Pancreas (tissue), 10 donors: Measurements from ENCODE around the gene ELP4. TPM values are rescaled to one million over a fixed set of nuclear protein-coding genes. Genes with fewer than 3 reads are reported as not detected.

Experiments used
- ATAC-seq, 4 donors: fragments of 200-7000 bp; cut with Tn5 transposase; one replicate each; pipeline versions ENCODE4 v1.8.0 to v1.9.1; 2020; ENCODE audit warnings: mild to moderate bottlenecking in 4 of 4, moderate library complexity in 4 of 4
- DNase-seq, 6 donors: peaks; one replicate each; pipeline ENCODE4 v3.0.0-alpha.2; 2020
- FAIRE-seq: peaks from 2 replicates; lab custom pipeline; 2012; peaks lifted over from hg19 to GRCh38; lab: Jason Lieb, UNC
- H3K27ac ChIP-seq, 4 donors: fragments of 200-600 bp; sonication (generic); 1 replicate in 3 of 4; 2 replicates in 1 of 4; pipeline versions ENCODE4 v1.5.0 to v1.8.0; 2020
- H3K27me3 ChIP-seq, 4 donors: fragments of 200-600 bp; one replicate each; pipeline ENCODE4 v1.8.0; 2021
- H3K36me3 ChIP-seq, 3 donors: fragments of 200-600 bp; sonication (generic) in 1 of 3; one replicate each; pipeline versions ENCODE4 v1.5.0 to v1.8.0; 2020 to 2021
- H3K4me1 ChIP-seq, 3 donors: fragments of 200-600 bp; one replicate each; pipeline ENCODE4 v1.8.0; 2021
- H3K4me3 ChIP-seq, 4 donors: fragments of 200-600 bp; sonication (generic) in 2 of 4; one replicate each; pipeline versions ENCODE4 v1.5.0 to v1.8.0; 2020 to 2021
- H3K9me3 ChIP-seq, 4 donors: fragments of 200-600 bp; one replicate each; pipeline ENCODE4 v1.8.0; 2021
- WGBS, 2 donors: extraction: QIAGEN DNeasy Blood & Tissue Kit; methylation state at CpG; one replicate each; pipeline ENCODE4 v1.1.7; 2013; 5-methylcytosine and 5-hydroxymethylcytosine counted together
- intact Hi-C, 3 donors: fragments of 100-400 bp; cut with DNase I; formaldehyde crosslinking; loops; one replicate each; pipeline versions ENCODE4 v1.11.1 to v1.14.2; 2022
- polyA plus RNA-seq, 2 donors: library from polyadenylated mRNA; stranded (reverse); fragments of 200-250 nt; gene quantifications; one replicate each; pipeline ENCODE4 v1.2.3, GENCODE V29; 2013
- total RNA-seq, 6 donors: library from RNA; stranded (reverse); fragmentation: NEBNext Ultra II Directional in 4 of 6; extraction: Animal tissue kit (Norgen Biotek cat#: 25700) in 4 of 6; gene quantifications; one replicate each; pipeline versions ENCODE4 v1.2.1 to v1.2.4, GENCODE V29; 2021 to 2023
- TF ChIP-seq, protein P1 (sequence below), 4 donors: fragments of 200-600 bp; sonication (generic) in 3 of 4; IDR thresholded peaks; one replicate each; pipeline versions ENCODE4 v1.5.0 to v1.8.0; 2021; ENCODE audit warnings: antibody characterized with exemption in 4 of 4
- donor health status: healthy with polysubstance abuse.
- donor health status: DM: no; HTN: no; CAD: no; lungs with moderate emphysema.
- donor health status: DM: no; HTN: no; CAD: no.
- donor health status: control.
- donor health status: control.
- donor health status: Bipolar disorder and iron deficiency.
- donor health status: DM: yes; HTN: yes; CAD: no.
- donor health status: DM: no; HTN: no; CAD: no.
- donor health status: DM: no; HTN: no; CAD: no.
- donor health status: DM: yes; HTN: yes; CAD: no.

Gene ELP4
- total and polyA plus RNA-seq, 8 donors, result 8.7 to 13.2 (median 9.9) TPM

DNA sequence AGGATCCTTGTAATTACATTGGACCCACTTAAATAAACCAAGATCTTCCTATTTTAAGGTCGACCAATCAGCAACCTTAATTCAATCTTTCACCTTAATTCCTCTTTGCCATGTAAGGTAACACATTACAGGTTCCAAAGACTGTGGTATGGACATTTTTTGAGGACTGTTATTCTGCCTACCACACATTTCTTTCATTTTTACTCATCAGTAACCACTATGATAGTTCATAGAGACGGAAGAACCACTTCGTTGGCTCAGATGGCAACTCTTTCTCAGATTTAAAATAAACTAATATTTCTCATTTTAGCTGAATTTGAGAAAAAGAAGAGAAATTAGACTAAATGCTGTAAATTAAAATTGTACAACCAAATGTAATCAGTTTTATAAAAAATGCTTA lies 205.3 kb downstream of the ELP4 start:
- Histone ChIP-seq H3K27ac (no peak overlapping the region), H3K36me3 (no peaks in the 10 kb centered on the region), H3K4me3 (no peak overlapping the region), H3K9me3 (no peaks in the 10 kb centered on the region), H3K27me3 (no peaks in the 10 kb centered on the region), H3K4me1 (no peaks in the 10 kb centered on the region)
- WGBS, 2 donors, result 94 to 96% methylated on average over 3 of the region's 3 CpGs
- intact Hi-C loops, result no loop called here
- DNase-seq (no peak), ATAC-seq (no peak), FAIRE-seq (no peak)
- TF ChIP-seq, protein P1, sequence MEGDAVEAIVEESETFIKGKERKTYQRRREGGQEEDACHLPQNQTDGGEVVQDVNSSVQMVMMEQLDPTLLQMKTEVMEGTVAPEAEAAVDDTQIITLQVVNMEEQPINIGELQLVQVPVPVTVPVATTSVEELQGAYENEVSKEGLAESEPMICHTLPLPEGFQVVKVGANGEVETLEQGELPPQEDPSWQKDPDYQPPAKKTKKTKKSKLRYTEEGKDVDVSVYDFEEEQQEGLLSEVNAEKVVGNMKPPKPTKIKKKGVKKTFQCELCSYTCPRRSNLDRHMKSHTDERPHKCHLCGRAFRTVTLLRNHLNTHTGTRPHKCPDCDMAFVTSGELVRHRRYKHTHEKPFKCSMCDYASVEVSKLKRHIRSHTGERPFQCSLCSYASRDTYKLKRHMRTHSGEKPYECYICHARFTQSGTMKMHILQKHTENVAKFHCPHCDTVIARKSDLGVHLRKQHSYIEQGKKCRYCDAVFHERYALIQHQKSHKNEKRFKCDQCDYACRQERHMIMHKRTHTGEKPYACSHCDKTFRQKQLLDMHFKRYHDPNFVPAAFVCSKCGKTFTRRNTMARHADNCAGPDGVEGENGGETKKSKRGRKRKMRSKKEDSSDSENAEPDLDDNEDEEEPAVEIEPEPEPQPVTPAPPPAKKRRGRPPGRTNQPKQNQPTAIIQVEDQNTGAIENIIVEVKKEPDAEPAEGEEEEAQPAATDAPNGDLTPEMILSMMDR (IDR thresholded peaks at IDR 0.05), result no peak

DNA sequence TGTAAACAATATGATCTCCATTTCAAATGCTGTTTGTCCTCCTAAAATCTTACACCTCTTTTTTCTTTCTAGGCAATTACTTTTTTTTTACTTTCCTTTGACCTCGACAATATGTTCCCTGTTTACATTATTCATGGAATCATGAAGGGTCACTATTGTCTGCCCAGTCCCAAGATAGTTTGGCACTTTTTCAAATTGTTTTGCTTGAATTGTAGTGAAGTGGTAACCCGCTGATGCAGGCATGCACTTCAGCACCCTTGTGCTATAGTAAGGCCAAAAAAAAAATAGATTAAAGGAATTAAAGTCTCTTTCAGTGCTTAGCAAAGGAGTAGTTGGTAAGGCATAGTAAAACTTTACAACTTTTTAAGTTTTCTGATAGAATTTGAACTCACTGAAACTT lies 210.7 kb downstream of the ELP4 start:
- Histone ChIP-seq H3K27ac (no peak overlapping the region), H3K36me3 (no peaks in the 10 kb centered on the region), H3K27me3 (no peaks in the 10 kb centered on the region), H3K4me1 (no peaks in the 10 kb centered on the region), H3K9me3 (no peaks in the 10 kb centered on the region), H3K4me3 (no peak overlapping the region)
- DNase-seq, result no peak
- TF ChIP-seq, protein P1 (IDR thresholded peaks at IDR 0.05), result no peak
- 61 to 70% methylated on average over 2 of the region's 2 CpGs for WGBS, 2 donors
- ATAC-seq, result no peak
- no peak for FAIRE-seq
- intact Hi-C loops, result no loop called here

DNA sequence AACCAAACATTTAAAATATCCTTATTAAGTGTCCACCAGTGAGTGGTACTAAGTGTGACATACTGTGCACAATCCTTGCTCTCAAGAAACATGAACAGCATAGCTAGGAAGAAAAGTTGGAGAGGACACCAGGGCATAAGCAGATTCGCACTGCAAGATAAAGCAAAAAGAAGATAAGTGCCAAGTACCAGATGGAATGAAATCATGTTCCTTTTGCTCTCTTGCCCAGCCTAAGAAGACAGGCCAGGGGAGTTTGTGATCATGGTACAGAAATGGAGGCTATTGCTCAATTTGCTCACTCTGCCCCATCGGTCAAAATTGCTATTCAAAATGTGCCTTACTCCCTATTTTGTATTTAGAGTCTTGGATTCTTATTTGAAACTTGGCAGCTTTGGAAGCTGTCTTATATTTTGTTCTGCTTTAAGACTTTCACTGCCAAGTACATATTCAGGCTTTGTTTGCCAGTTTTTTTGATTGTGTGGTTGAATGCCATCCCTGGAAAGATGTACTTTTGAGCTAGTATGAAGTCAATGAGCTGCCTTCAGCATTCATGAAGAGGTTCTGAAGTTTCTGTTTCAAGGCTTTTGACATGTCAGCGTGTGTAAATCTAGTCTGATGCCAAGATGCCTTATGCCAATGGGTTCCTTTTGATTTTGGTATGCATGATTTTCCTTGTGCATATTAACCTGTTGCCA lies 211.3 kb downstream of the ELP4 start:
- 79 to 94% methylated on average over 3 of the region's 3 CpGs for WGBS, 2 donors
- H3K4me3 ChIP-seq, result no peak overlapping the region
- no peak for ATAC-seq
- H3K4me1 ChIP-seq, result no peaks in the 10 kb centered on the region
- no peaks in the 10 kb centered on the region for H3K9me3 ChIP-seq
- DNase-seq, result no peak
- TF ChIP-seq, protein P1 (IDR thresholded peaks at IDR 0.05), result no peak
- FAIRE-seq, result no peak
- intact Hi-C loops, result no loop called here
- H3K27me3 ChIP-seq, result no peaks in the 10 kb centered on the region
- H3K27ac ChIP-seq, result no peak overlapping the region
- H3K36me3 ChIP-seq, result no peaks in the 10 kb centered on the region

DNA sequence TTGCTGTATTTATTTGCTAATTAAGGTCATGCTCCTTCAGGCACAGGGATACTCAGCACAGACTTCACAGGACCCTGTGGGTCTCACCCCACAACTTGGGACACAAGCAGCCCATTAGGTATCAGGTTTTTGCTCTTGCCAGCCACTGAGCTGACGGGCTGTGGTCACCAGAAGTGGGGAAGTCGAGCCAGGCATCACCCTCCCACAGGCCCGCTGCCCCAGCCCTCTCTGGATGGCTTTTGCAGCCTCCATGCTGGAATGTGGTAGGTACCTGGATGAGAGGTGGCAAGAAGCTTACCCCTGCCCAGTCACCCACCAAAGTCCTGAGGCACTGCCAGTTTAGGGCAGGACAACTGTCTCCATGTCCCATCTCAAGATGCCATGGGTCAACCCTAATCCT lies 213.2 kb downstream of the ELP4 start:
- FAIRE-seq, result no peak
- DNase-seq, result no peak

DNA sequence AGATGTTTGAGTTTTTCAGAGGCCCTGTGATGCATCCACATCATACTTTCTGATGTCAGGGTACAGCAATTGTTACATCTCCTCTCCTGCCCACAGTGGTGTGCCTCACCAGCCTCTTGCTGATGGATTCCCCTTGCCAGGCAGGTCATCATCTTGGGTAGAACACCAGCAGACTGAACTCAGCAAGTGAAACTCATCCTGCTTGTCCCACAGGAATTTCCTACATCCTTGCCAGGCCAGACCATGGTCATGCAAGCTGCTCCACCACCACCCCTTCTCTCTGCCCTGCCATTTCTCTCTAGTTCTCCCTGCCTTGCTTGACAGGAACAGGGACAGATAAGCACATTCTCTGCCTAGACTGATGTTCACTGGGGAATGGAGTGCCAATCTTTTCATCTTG lies 215.6 kb downstream of the ELP4 start:
- Histone ChIP-seq H3K36me3 (no peaks in the 10 kb centered on the region), H3K9me3 (no peaks in the 10 kb centered on the region), H3K27ac (no peak overlapping the region), H3K4me1 (no peaks in the 10 kb centered on the region), H3K4me3 (no peak overlapping the region), H3K27me3 (no peaks in the 10 kb centered on the region)
- TF ChIP-seq, protein P1 (IDR thresholded peaks at IDR 0.05), result no peak
- no peak for FAIRE-seq
- intact Hi-C loops, result no loop called here
- ATAC-seq, result no peak
- DNase-seq, result no peak

More for the DNA sequence above, 213.2 kb downstream of the ELP4 start:
- 94 to 100% methylated on average over 3 of the region's 3 CpGs for WGBS, 2 donors
- TF ChIP-seq, protein P1 (IDR thresholded peaks at IDR 0.05), result no peak
- no peaks in the 10 kb centered on the region for H3K36me3 ChIP-seq
- no peak for ATAC-seq
- no peak overlapping the region for H3K4me3 ChIP-seq
- H3K4me1 ChIP-seq, result no peaks in the 10 kb centered on the region
- no peaks in the 10 kb centered on the region for H3K9me3 ChIP-seq
- intact Hi-C loops, result no loop called here
- H3K27me3 ChIP-seq, result no peaks in the 10 kb centered on the region
- no peak overlapping the region for H3K27ac ChIP-seq
